Keratinocyte (primary cell): ENCODE results near the gene SLC22A3.

Experiments
- EZH2 ChIP-seq: IDR thresholded peaks from one replicate; pipeline ENCODE4 v1.6.1; 2012; ENCODE audit warnings: inconsistent platforms, mild to moderate bottlenecking, low read length, moderate library complexity
- TF ChIP-seq, protein P1 (sequence below), 3 experiments: IDR thresholded peaks in 1 of 3; conservative IDR thresholded peaks in 1 of 3; optimal IDR thresholded peaks in 1 of 3; 2 replicates in 2 of 3; 3 replicates in 1 of 3; pipeline versions ENCODE3 to v1.5.1; 2011; ENCODE audit warnings: low read length in 3 of 3, mild to moderate bottlenecking in 3 of 3, moderate library complexity in 2 of 3, control low read depth in 1 of 3, inconsistent platforms in 1 of 3; ENCODE audit not compliant: insufficient read depth in 2 of 3; ENCODE audit errors: extremely low read depth in 1 of 3

DNA sequence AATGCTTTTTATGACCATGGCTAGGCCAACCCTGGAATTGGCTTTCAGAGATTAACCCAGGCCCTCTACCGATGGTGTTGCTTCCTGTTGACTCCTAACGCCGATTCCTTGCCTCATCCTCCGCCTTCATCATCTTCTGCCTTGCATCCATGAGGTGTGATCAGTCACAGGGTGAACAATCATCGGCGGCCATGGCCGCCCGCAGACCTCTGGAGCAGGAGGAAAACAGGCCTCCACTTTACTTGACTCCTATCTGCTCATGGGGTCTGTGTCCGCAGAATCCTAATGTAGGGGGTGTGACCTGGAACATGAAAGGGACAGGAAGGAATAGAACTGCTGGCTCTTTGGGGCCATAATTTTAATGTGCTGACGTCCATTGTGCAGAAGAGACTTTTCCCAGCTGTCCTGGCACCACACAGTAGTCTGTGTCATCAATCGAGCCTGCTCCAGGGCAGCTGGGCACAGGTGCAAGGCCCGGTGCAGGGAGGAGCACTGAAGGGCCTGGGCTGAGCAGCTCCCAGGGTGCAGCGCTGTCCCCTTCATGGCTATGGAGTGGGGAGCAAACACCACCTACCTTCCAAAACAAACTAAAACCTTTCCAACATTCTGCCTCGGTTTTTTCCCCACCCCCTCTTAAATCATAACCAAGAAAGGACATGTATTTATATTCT is 8.0 kb downstream of the SLC22A3 start:
- TF ChIP-seq, protein P1, sequence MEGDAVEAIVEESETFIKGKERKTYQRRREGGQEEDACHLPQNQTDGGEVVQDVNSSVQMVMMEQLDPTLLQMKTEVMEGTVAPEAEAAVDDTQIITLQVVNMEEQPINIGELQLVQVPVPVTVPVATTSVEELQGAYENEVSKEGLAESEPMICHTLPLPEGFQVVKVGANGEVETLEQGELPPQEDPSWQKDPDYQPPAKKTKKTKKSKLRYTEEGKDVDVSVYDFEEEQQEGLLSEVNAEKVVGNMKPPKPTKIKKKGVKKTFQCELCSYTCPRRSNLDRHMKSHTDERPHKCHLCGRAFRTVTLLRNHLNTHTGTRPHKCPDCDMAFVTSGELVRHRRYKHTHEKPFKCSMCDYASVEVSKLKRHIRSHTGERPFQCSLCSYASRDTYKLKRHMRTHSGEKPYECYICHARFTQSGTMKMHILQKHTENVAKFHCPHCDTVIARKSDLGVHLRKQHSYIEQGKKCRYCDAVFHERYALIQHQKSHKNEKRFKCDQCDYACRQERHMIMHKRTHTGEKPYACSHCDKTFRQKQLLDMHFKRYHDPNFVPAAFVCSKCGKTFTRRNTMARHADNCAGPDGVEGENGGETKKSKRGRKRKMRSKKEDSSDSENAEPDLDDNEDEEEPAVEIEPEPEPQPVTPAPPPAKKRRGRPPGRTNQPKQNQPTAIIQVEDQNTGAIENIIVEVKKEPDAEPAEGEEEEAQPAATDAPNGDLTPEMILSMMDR (optimal IDR thresholded peaks at IDR 0.05 in 1 of 3, IDR thresholded peaks at IDR 0.05 in 1 of 3, conservative IDR thresholded peaks at IDR 0.05 in 1 of 3; ENCODE audit: extremely low read depth in 1 of 3, insufficient read depth in 2 of 3, low read length in 3 of 3) = no peak
- TF ChIP-seq EZH2 = no peak
